Measurements from ENCODE around the gene FLAD1.

DNA sequence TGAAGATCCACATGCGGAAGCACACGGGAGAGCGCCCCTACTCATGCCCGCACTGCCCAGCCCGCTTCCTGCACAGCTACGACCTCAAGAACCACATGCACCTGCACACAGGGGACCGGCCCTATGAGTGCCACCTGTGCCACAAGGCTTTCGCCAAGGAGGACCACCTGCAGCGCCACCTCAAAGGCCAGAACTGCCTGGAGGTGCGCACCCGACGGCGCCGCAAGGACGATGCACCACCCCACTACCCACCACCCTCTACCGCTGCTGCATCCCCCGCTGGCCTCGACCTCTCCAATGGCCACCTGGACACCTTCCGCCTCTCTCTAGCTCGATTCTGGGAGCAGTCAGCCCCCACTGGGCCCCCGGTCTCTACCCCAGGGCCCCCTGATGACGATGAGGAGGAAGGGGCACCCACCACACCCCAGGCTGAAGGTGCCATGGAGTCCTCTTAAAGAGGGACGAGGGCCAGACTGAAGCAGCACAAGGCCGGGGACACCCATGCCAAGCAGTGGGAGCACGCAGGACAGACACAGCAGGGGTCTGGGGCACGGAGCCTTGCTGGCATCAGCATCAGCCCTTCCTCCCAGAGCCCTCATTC is 33.2 kb downstream of the FLAD1 start:
- TF ChIP-seq POLR2A (IDR thresholded peaks at IDR 0.05; ENCODE audit: low read depth, low read length): no peak
- TF ChIP-seq TAF1 (IDR thresholded peaks at IDR 0.05; ENCODE audit: borderline replicate concordance, low read depth, low read length): no peak
- no peak for TF ChIP-seq POLR2AphosphoS5 (IDR thresholded peaks at IDR 0.05; ENCODE audit: low read depth, low read length)
